Astrocyte of the cerebellum (primary cell): ENCODE measurements around the gene RBM15.

ENCODE experiments used
- DNase-seq: peaks from one replicate; pipeline ENCODE4 v3.0.0-alpha.2; 2011; ENCODE audit warnings: low read depth
- H3K4me3 ChIP-seq: 2 replicates; pipeline ENCODE4 v1.5.1; 2011; ENCODE audit warnings: mild to moderate bottlenecking, low read depth, low read length, moderate library complexity
- CTCF ChIP-seq: IDR thresholded peaks from 2 replicates; pipeline ENCODE4 v1.5.1; 2012; ENCODE audit warnings: low read length, low read depth, moderate library complexity, mild to moderate bottlenecking; ENCODE audit errors: missing control alignments
- in situ Hi-C: cut with HindIII; loops from 2 replicates; pipeline ENCODE4 v1.10.0; 2017; ENCODE audit warnings: low sequenced_read_pairs

Gene RBM15

GRCh38 chr1:110328274-110328673, 10.9 kb upstream of the RBM15 start:
- DNase-seq = no peak
- in situ Hi-C loops = no loop called here
- no peak overlapping the region for H3K4me3 ChIP-seq
- TF ChIP-seq CTCF = no peak

- DNase-seq = no peak
- no peak for TF ChIP-seq CTCF
- H3K4me3 ChIP-seq = no peak overlapping the region
- in situ Hi-C loops = no loop called here
Measured at GRCh38 chr1:110328700-110329099, 10.5 kb upstream of the RBM15 start.

GRCh38 chr1:110335265-110335664, 3.9 kb upstream of the RBM15 start:
- DNase-seq = no peak
- no peak for TF ChIP-seq CTCF
- in situ Hi-C loops = no loop called here
- H3K4me3 ChIP-seq = no peak overlapping the region

GRCh38 chr1:110336300-110337039, 2.7 kb upstream of the RBM15 start:
- no peak for DNase-seq
- TF ChIP-seq CTCF = no peak
- in situ Hi-C loops = no loop called here
- no peak overlapping the region for H3K4me3 ChIP-seq

- in situ Hi-C loops = no loop called here
- no peak for DNase-seq
- H3K4me3 ChIP-seq = peak overlapping the region; percentile 84
- TF ChIP-seq CTCF = no peak
Measured at GRCh38 chr1:110337704-110338308, 1.4 kb upstream of the RBM15 start.

- in situ Hi-C loops = no loop called here
- H3K4me3 ChIP-seq = peak overlapping the region; percentile 84
- TF ChIP-seq CTCF = peak; percentile 60
- no peak for DNase-seq
Measured at GRCh38 chr1:110338309-110338885, 780 bp upstream of the RBM15 start.
